ENCODE measurements around the gene RASGEF1B.

The RASGEF1B gene

DNA sequence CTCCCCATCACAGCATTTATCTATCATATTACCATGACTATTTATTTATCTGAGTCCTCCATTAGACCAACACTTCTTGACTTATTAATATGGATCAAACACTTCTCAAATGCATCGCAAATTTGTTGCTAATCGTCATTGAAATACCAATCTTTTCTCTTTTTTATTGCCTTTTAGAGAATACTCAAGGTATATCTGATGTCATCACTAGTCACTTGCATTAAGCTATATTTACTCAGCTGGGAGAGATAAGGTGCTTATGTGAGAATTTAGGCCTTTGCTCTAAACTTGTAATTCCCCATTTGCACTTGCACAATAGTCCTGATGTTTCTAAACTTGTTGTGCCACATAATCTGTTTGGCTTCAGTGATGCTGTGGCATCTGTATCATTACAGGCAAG is 95.0 kb downstream of the RASGEF1B start:
- TF ChIP-seq POLR2A (IDR thresholded peaks at IDR 0.05; ENCODE audit: low read depth, low read length), result no peak
- no peak for TF ChIP-seq TAF1 (IDR thresholded peaks at IDR 0.05; ENCODE audit: borderline replicate concordance, low read depth, low read length)
- TF ChIP-seq POLR2AphosphoS5 (IDR thresholded peaks at IDR 0.05; ENCODE audit: low read depth, low read length), result no peak
- FAIRE-seq (no peak), DNase-seq (ENCODE audit: insufficient read length) (no peak)
